Measurements from ENCODE around the gene KAT7. TPM values are rescaled to one million over a fixed set of nuclear protein-coding genes. Genes with fewer than 3 reads are reported as not detected.

KAT7 gene
- total and polyA plus RNA-seq, 9 donors: 18.4 to 76.6 (median 62.8) TPM

DNA sequence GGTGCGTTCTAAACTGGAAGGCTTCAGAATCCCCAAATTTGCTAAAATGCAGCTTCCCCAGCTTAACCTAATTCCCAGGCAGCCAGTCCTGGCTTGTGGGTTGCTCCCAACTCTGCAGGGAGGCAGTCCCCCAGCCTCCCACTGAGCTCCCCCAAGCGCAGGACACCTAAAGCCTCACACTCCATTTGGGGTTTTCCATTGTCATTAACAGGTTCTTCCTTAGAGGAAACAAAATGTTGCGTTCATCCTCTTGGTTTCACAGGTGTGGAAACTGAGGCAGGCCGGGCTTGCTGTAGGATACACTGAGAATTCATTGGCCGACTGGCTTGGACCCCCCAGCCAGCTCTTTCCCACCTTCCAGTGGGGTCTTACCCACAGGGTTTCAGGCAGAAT is 61.7 kb downstream of the KAT7 start:
- Histone ChIP-seq H3K9me3 (no peaks in the 10 kb centered on the region), H3K36me3 (no peaks in the 10 kb centered on the region), H3K4me1 (ENCODE audit: insufficient read depth) (peaks cover 5% of the 10 kb centered on the region), H3K27ac (no peak overlapping the region), H3K27me3 (no peaks in the 10 kb centered on the region), H3K4me3 (no peak overlapping the region)
- 84 to 90% (median 88%) methylated on average over 5 of the region's 5 CpGs for WGBS, 3 donors
- intact Hi-C loops (cut with DNase I): loop anchor here in 2 of 4 donors (5.0 to 10.0 kb wide), 3 partner anchors 143 to 285 kb away; partner anchors contain the start of genes NXPH3 (in 1 of the 2) and SLC35B1 (in 1 of the 2)
- no peak for TF ChIP-seq EP300 (IDR thresholded peaks at IDR 0.05)
- no peak for TF ChIP-seq POLR2A (IDR thresholded peaks at IDR 0.05)
- TF ChIP-seq, protein P1, sequence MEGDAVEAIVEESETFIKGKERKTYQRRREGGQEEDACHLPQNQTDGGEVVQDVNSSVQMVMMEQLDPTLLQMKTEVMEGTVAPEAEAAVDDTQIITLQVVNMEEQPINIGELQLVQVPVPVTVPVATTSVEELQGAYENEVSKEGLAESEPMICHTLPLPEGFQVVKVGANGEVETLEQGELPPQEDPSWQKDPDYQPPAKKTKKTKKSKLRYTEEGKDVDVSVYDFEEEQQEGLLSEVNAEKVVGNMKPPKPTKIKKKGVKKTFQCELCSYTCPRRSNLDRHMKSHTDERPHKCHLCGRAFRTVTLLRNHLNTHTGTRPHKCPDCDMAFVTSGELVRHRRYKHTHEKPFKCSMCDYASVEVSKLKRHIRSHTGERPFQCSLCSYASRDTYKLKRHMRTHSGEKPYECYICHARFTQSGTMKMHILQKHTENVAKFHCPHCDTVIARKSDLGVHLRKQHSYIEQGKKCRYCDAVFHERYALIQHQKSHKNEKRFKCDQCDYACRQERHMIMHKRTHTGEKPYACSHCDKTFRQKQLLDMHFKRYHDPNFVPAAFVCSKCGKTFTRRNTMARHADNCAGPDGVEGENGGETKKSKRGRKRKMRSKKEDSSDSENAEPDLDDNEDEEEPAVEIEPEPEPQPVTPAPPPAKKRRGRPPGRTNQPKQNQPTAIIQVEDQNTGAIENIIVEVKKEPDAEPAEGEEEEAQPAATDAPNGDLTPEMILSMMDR (IDR thresholded peaks at IDR 0.05): no peak
- no peak for DNase-seq

DNA sequence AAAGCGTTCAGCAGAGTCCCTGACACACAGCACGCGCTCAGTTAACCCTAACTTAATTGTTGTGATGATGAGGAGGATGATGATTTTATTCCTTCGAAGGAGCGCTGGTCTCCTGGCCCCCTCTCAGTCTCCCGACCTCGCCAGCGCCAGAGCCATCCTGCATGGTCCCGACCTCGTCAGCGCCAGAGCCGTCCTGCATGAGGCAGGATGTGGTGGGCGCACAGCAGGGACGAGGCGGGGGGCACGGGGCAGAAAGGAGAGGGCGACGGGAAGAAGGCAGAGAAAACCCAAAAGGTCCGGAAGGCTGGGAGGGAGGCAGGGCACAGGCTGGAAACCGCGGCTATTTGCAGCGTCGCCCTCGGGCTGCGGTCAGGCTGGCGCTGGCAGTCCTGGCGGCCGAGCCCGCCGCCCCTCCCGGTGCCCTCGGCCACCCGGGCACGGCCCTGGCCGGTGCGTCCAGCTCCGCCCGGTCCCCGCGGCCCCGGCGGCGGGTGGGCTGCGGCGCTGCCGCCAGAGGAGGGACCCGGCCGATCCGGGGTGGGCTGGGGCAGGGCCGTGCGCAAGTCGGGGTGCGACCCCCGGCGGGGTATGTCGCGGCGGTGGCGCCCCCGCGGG is 62.4 kb downstream of the KAT7 start:
- no peak for DNase-seq
- Histone ChIP-seq H3K4me1 (ENCODE audit: insufficient read depth) (peaks cover 3% of the 10 kb centered on the region), H3K36me3 (no peaks in the 10 kb centered on the region), H3K9me3 (no peaks in the 10 kb centered on the region), H3K4me3 (peak overlapping the region; percentile 31), H3K27ac (peak overlapping the region in 1 of 2 donors; percentile 20), H3K27me3 (no peaks in the 10 kb centered on the region)
- TF ChIP-seq, protein P1 (IDR thresholded peaks at IDR 0.05): no peak
- TF ChIP-seq EP300 (IDR thresholded peaks at IDR 0.05) (no peak), POLR2A (IDR thresholded peaks at IDR 0.05) (no peak)
- intact Hi-C loops (cut with DNase I): loop anchor here in 2 of 4 donors (5.0 to 10.0 kb wide), 3 partner anchors 144 to 286 kb away; partner anchors contain the start of genes NXPH3 (in 1 of the 2) and SLC35B1 (in 1 of the 2)
- 2 to 6% (median 3%) methylated on average over 26 to 61 of the region's 61 CpGs for WGBS, 3 donors

DNA sequence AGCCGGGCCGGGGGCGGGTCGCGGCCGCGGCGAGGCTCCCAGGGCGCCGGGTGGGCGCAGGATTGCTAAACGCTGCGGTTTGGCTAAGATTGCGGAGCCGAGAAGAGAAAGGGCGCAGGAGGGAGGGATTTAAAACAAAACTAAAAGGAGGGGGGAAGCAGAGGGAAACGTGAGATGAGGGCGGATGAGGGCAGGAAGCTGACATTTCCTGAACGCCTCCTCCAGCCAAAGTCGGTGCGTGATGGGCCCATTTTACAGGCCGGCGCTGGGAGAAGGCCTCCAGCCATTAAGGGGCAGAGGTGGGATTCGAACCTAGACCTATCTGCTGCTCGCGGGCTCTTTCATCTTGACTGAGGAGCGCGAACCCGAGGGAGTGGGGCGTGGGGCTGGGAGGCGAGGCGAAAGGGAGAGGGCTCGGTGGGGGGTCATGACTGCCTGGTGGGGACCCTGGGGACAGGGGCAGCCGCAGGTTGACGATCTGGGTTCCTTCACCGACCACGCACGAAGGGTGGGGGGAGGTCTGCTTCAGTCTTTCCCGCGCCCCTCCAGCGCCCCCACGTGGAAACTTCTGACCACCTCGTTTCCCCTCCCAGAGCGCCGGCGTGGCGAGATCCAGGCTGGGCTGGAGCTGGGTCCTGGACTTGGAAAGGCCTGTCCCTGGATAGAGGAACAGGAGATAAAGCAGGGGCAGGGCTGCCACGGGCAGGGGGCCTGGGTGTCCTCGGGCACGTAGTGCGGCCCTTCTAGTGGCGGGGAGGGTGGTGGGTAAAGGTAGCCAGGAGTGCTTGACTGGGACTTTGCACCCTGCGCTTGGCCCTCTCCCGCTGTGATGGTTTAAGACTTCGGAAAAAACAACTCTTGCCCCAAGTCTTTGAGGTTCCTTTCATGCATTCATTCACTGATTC is 63.2 kb downstream of the KAT7 start:
- TF ChIP-seq, protein P1 (IDR thresholded peaks at IDR 0.05): peak; percentile 29 to 46 (median 31)
- TF ChIP-seq EP300 (IDR thresholded peaks at IDR 0.05) (no peak), POLR2A (IDR thresholded peaks at IDR 0.05) (no peak)
- Histone ChIP-seq H3K4me1 (ENCODE audit: insufficient read depth) (peaks cover 1% of the 10 kb centered on the region), H3K27ac (no peak overlapping the region), H3K4me3 (peak overlapping the region; percentile 31), H3K36me3 (no peaks in the 10 kb centered on the region), H3K9me3 (no peaks in the 10 kb centered on the region), H3K27me3 (no peaks in the 10 kb centered on the region)
- intact Hi-C loops (cut with DNase I): loop anchor here in 2 of 4 donors (5.0 to 10.0 kb wide), 3 partner anchors 144 to 287 kb away; partner anchors contain the start of genes NXPH3 (in 1 of the 2) and SLC35B1 (in 1 of the 2)
- DNase-seq: peak; percentile 46 to 80 (median 77)
- 6 to 9% (median 7%) methylated on average over 43 to 55 of the region's 55 CpGs for WGBS, 3 donors

DNA sequence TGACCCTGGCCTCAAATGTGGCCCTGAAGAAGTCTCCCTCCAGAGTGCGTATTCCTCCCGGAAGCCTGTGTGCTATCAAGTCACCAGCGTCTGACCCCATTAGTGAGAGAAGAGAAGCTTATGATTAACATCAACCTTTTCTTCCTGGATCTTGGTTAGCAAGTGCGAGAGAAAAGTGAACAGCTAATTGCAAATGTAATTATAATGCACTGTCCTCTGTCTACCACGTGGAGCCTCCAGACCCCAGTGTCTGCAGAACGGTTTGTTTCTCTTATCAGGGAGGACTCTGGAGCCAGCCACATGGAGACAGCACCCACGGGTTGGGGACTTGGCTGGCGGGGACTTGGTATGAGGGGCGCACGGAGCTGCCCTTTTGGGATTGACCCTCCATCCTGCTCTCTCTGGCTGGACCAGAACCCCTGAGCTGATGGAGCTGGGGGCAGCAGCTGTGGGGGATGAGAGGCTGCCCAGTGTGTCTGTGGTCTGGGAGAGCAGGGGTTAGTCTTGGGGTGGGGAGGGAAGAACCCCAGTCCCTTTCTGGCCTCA is 65.1 kb downstream of the KAT7 start:
- no peak for DNase-seq
- no peak for TF ChIP-seq EP300 (IDR thresholded peaks at IDR 0.05)
- TF ChIP-seq, protein P1 (IDR thresholded peaks at IDR 0.05): no peak
- TF ChIP-seq POLR2A (IDR thresholded peaks at IDR 0.05): no peak
- WGBS, 3 donors: 62 to 73% (median 68%) methylated on average over 10 of the region's 10 CpGs
- no peak overlapping the region for H3K27ac ChIP-seq
- intact Hi-C loops (cut with DNase I): loop anchor here in 2 of 4 donors (5.0 to 10.0 kb wide), 3 partner anchors 146 to 289 kb away; partner anchors contain the start of genes NXPH3 (in 1 of the 2) and SLC35B1 (in 1 of the 2)
- no peaks in the 10 kb centered on the region for H3K36me3 ChIP-seq
- H3K4me1 ChIP-seq (ENCODE audit: insufficient read depth): peaks cover 1% of the 10 kb centered on the region
- H3K4me3 ChIP-seq: no peak overlapping the region
- H3K9me3 ChIP-seq: no peaks in the 10 kb centered on the region
- H3K27me3 ChIP-seq: no peaks in the 10 kb centered on the region

All from ovary (tissue), 9 donors.